MCF 10A (cell line): ENCODE data around the gene SEPHS1. TPM values are rescaled to one million over a fixed set of nuclear protein-coding genes. Genes with fewer than 3 reads are reported as not detected.

Source experiments
- BruUV-seq: library from RNA; stranded (reverse); fragments of 400-500 nt; replicated peaks from 2 replicates; lab custom pipeline; 2021; lab: Mats Ljungman, UMichigan
- CTCF ChIA-PET: fragments of 300-600 bp; sonication (Branson Sonifier 250); formaldehyde crosslinking; extraction: SDS; loops from one replicate; lab custom pipeline; 2021; ENCODE audit warnings: antibody characterized with exemption, inconsistent platforms; lab: Yijun Ruan, JAX
- POLR2A ChIA-PET: fragments of 300-600, 350-650 bp; sonication (Branson Sonifier 250); formaldehyde crosslinking; extraction: SDS; loops from one replicate; lab custom pipeline; 2020; ENCODE audit warnings: antibody characterized with exemption, inconsistent platforms; lab: Yijun Ruan, JAX
- DNase-seq: peaks from one replicate; pipeline ENCODE4 v3.0.0-alpha.2; 2018; ENCODE audit not compliant: unreplicated experiment
- H3K27ac Mint-ChIP-seq: one replicate; pipeline ENCODE4 v1.8.0; 2022; ENCODE audit warnings: mild to moderate bottlenecking, low read depth, mixed read lengths; ENCODE audit not compliant: unreplicated experiment
- H3K27me3 Mint-ChIP-seq: one replicate; pipeline ENCODE4 v1.8.0; 2022; ENCODE audit warnings: mixed read lengths; ENCODE audit not compliant: insufficient read depth, unreplicated experiment
- H3K36me3 Mint-ChIP-seq: one replicate; pipeline ENCODE4 v1.8.0; 2022; ENCODE audit warnings: mild to moderate bottlenecking, moderate library complexity, mixed read lengths; ENCODE audit not compliant: insufficient read depth, unreplicated experiment
- H3K4me1 Mint-ChIP-seq: one replicate; pipeline ENCODE4 v1.8.0; 2022; ENCODE audit warnings: mixed read lengths; ENCODE audit not compliant: insufficient read depth, unreplicated experiment
- H3K4me3 Mint-ChIP-seq: one replicate; pipeline ENCODE4 v1.8.0; 2022; ENCODE audit warnings: mild to moderate bottlenecking, moderate library complexity, mixed read lengths; ENCODE audit not compliant: unreplicated experiment
- H3K9me3 Mint-ChIP-seq: one replicate; pipeline ENCODE4 v1.8.0; 2022; ENCODE audit warnings: mixed read lengths; ENCODE audit not compliant: unreplicated experiment
- CTCF ChIP-seq: fragments of 200-600 bp; IDR thresholded peaks from one replicate; pipeline ENCODE4 v1.8.0; 2022; ENCODE audit warnings: antibody characterized with exemption, mild to moderate bottlenecking; ENCODE audit not compliant: unreplicated experiment
- intact Hi-C: fragments of 100-400 bp; cut with micrococcal nuclease; formaldehyde crosslinking; loops from 2 replicates; pipeline ENCODE4 v1.14.1; 2022
- total RNA-seq: library from RNA; stranded (reverse); gene quantifications from 2 replicates; pipeline ENCODE4 v1.2.3, GENCODE V29; 2022

Gene SEPHS1
- total RNA-seq, 1 experiment from 2014 or later = 60.8 TPM

GRCh38 chr10:13365243-13365642 lies 17.1 kb upstream of the SEPHS1 start:
- POLR2A ChIA-PET = interaction anchor here (1.3 kb wide), 1 partner anchor 13 kb away, joined by 3 read pairs; no protein-coding TSS in a partner anchor
- H3K27me3 Mint-ChIP-seq = no peaks in the 10 kb centered on the region
- TF ChIP-seq CTCF = no peak
- H3K27ac Mint-ChIP-seq = no peak overlapping the region
- no TSS peak for BruUV-seq
- no peak overlapping the region for H3K4me3 Mint-ChIP-seq
- CTCF ChIA-PET = no interaction called here
- H3K36me3 Mint-ChIP-seq = no peaks in the 10 kb centered on the region
- no peaks in the 10 kb centered on the region for H3K4me1 Mint-ChIP-seq
- no peak for DNase-seq
- intact Hi-C loops = no loop called here
- no peaks in the 10 kb centered on the region for H3K9me3 Mint-ChIP-seq

DNA sequence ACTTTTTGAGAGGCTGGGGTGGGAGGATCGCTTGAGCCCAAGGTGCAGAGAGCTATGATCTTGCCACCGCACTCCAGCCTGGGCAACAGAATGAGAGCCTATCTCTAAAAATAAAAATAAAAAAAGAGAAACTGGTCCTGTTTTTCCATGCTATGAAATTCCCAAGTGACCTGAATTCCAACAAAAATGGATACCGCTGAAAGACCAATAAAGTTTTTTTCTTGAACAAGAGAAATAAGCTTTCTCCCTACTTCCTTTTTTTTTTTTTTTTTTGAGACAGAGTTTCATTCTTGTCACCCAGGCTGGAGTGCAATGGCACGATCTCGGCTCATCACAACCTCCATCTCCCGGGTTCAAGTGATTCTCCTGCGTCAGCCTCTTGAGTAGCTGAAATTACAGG lies 12.5 kb upstream of the SEPHS1 start:
- no peak for DNase-seq
- intact Hi-C loops = no loop called here
- H3K27me3 Mint-ChIP-seq = peaks cover 11% of the 10 kb centered on the region
- POLR2A ChIA-PET = interaction anchor here (0.9 to 1.5 kb wide), 2 partner anchors 12 to 215 kb away, joined by 4 to 5 read pairs; partner anchors contain the start of gene SEPHS1
- H3K4me1 Mint-ChIP-seq = no peaks in the 10 kb centered on the region
- no peak overlapping the region for H3K4me3 Mint-ChIP-seq
- CTCF ChIA-PET = interaction anchor here (0.6 to 2.1 kb wide), 4 partner anchors 11 to 886 kb away, joined by 3 to 13 read pairs (median 4); no protein-coding TSS in a partner anchor
- H3K27ac Mint-ChIP-seq = no peak overlapping the region
- H3K9me3 Mint-ChIP-seq = no peaks in the 10 kb centered on the region
- H3K36me3 Mint-ChIP-seq = no peaks in the 10 kb centered on the region
- no TSS peak for BruUV-seq
- TF ChIP-seq CTCF = no peak

- no peaks in the 10 kb centered on the region for H3K4me1 Mint-ChIP-seq
- H3K4me3 Mint-ChIP-seq = no peak overlapping the region
- no peak for TF ChIP-seq CTCF
- H3K27me3 Mint-ChIP-seq = peaks cover 21% of the 10 kb centered on the region
- CTCF ChIA-PET = interaction anchor here (0.7 kb wide), 1 partner anchor 8 kb away, joined by 4 read pairs; no protein-coding TSS in a partner anchor
- no peak for DNase-seq
- no peaks in the 10 kb centered on the region for H3K9me3 Mint-ChIP-seq
- H3K36me3 Mint-ChIP-seq = peaks cover 6% of the 10 kb centered on the region
- POLR2A ChIA-PET = no interaction called here
- BruUV-seq = no TSS peak
- no peak overlapping the region for H3K27ac Mint-ChIP-seq
- intact Hi-C loops = no loop called here
Measured at GRCh38 chr10:13356392-13356791, 8.3 kb upstream of the SEPHS1 start.

DNA sequence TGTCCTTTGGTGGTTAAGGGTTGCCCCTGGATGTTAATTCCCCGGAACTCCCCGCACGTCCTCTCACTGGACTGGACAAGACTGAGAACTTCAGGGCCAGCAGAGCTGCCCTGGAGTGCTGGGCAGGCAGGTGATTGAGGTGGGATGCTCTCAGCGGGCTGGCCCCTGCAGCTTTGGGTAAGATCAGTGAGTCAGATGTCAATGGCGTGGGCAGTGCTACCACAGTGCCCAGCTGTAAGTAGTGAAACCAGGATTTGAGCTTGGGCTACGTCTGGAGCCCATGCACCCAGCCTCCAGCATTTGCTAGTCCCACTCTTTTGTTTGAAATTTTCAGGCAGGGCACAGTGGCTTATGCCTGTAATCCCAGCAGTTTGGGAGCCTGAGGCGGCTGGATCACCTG lies 6.7 kb upstream of the SEPHS1 start:
- TF ChIP-seq CTCF = no peak
- Mint-ChIP-seq H3K27me3 (peaks cover 21% of the 10 kb centered on the region), H3K36me3 (peaks cover 6% of the 10 kb centered on the region), H3K4me1 (peaks cover 7% of the 10 kb centered on the region), H3K4me3 (no peak overlapping the region), H3K27ac (no peak overlapping the region), H3K9me3 (no peaks in the 10 kb centered on the region)
- intact Hi-C loops = no loop called here
- no TSS peak for BruUV-seq
- POLR2A ChIA-PET = no interaction called here
- CTCF ChIA-PET = no interaction called here
- DNase-seq = no peak
